ENCODE measurements around the gene POGLUT2. TPM values are rescaled to one million over a fixed set of nuclear protein-coding genes. Genes with fewer than 3 reads are reported as not detected.
"Not testable (repeated sequence)": the region's sequence is repeated elsewhere in the genome, so short reads cannot be mapped to it uniquely, and the experiment has no call there.

POGLUT2 gene
- total RNA-seq, 1 donor: 17.8 TPM

DNA sequence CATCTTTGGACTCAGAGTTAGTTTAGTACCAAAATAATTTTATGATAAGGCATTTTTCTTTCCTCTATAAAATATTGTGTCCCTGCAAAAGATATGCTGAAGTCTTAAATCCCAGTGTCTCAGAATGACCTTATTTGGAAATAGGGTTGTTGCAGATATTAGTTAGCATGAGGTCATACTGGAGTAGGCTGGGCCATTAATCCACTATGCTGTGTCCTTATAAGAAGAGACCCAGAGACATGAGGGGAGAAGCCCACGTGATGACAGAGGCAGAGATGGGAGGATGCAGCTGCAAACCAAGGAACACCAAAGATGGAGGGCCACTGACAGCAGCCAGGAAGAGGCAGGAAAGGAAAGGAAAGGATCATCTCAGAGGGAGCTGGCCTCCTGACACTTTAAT, 6.4 kb downstream of the POGLUT2 start:
- no peak for DNase-seq (ENCODE audit: low read depth)
- H3K4me3 ChIP-seq (ENCODE audit: low read depth, low read length): no peak overlapping the region
- TF ChIP-seq, protein P1, sequence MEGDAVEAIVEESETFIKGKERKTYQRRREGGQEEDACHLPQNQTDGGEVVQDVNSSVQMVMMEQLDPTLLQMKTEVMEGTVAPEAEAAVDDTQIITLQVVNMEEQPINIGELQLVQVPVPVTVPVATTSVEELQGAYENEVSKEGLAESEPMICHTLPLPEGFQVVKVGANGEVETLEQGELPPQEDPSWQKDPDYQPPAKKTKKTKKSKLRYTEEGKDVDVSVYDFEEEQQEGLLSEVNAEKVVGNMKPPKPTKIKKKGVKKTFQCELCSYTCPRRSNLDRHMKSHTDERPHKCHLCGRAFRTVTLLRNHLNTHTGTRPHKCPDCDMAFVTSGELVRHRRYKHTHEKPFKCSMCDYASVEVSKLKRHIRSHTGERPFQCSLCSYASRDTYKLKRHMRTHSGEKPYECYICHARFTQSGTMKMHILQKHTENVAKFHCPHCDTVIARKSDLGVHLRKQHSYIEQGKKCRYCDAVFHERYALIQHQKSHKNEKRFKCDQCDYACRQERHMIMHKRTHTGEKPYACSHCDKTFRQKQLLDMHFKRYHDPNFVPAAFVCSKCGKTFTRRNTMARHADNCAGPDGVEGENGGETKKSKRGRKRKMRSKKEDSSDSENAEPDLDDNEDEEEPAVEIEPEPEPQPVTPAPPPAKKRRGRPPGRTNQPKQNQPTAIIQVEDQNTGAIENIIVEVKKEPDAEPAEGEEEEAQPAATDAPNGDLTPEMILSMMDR (IDR thresholded peaks at IDR 0.05; ENCODE audit: insufficient read depth, low read length): no peak

DNA sequence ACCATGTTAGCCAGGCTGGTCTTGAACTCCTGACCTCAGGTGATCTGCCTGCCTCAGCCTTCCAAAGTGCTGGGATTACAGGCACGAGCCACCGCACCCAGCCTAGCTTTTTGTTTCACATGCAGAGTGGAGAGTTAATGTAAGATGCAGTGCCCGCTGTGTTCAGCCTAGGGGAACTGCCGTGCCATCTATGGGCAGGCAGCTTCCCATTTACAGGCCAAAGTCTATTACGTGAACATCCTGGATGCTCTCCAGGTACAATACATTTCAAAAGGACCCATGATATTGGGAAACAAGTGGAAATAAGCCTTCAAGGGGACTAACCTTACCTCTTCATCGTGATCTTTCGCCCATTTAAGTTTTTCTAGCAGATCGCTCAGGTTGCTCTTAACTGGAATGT, 10.1 kb downstream of the POGLUT2 start:
- no peak overlapping the region for H3K4me3 ChIP-seq (ENCODE audit: low read depth, low read length)
- DNase-seq (ENCODE audit: low read depth): no peak
- TF ChIP-seq, protein P1 (IDR thresholded peaks at IDR 0.05; ENCODE audit: insufficient read depth, low read length): no peak

DNA sequence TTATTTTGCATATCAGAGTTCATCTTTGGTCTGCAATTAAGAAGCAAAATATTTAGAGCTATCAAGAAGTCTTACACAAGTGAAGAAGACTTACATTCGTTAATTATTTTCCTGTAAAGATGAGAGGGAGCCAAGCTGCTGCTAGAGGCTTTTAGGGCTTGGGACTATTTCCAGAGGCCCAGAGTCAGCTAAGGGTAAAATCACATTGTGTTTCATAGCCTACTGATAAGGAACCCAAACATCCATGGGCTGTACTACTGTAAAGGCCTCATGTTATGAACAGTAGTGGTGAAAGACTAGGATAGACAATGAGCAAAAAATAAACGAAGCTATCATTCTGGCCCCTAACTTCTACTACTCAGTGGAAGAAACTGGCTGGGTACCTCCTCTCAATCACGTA, 14.3 kb downstream of the POGLUT2 start:
- no peak for DNase-seq (ENCODE audit: low read depth)
- TF ChIP-seq, protein P1 (IDR thresholded peaks at IDR 0.05; ENCODE audit: insufficient read depth, low read length): no peak
- no peak overlapping the region for H3K4me3 ChIP-seq (ENCODE audit: low read depth, low read length)

DNA sequence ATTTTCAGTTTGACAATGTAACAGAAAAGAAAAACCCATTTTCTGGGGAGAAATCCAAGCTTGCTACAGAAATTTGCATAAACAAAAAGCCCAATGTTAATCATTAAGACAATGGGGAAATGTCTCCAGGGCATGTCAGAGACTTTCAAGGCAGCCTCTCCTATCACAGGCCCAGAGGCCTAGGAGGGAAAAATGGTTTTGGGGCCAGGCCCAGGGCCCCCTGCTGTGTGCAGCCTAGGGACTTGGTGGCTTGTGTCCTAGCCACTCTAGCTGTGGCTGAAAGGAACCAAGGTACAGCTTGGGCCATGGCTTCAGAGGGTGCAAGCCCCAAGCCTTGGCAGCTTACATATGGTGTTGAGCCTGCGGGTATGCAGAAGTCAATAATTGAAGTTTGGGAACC, 17.2 kb downstream of the POGLUT2 start:
- no peak for DNase-seq (ENCODE audit: low read depth)
- H3K4me3 ChIP-seq (ENCODE audit: low read depth, low read length): no peak overlapping the region
- TF ChIP-seq, protein P1 (IDR thresholded peaks at IDR 0.05; ENCODE audit: insufficient read depth, low read length): no peak

DNA sequence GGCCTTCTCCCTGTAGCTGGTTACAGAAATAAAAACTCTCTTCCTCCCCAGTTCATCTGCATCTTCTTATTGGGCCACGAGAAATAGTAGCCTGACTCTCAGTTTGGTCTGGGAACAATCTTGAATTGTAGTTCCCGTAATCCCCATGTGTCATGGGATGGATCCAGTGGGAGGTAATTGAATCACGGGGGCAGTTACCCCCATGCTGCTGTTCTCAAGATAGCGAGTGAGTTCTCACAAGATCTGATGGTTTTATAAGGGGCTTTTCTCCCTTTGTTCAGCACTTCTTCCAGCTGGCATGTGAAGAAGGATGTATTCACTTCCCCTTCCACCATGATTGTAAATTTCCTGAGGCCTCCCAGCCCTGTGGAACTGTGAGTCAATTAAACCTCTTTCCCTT, 18.1 kb downstream of the POGLUT2 start:
- not testable (repeated sequence) for DNase-seq (ENCODE audit: low read depth); H3K4me3 ChIP-seq (ENCODE audit: low read depth, low read length)

DNA sequence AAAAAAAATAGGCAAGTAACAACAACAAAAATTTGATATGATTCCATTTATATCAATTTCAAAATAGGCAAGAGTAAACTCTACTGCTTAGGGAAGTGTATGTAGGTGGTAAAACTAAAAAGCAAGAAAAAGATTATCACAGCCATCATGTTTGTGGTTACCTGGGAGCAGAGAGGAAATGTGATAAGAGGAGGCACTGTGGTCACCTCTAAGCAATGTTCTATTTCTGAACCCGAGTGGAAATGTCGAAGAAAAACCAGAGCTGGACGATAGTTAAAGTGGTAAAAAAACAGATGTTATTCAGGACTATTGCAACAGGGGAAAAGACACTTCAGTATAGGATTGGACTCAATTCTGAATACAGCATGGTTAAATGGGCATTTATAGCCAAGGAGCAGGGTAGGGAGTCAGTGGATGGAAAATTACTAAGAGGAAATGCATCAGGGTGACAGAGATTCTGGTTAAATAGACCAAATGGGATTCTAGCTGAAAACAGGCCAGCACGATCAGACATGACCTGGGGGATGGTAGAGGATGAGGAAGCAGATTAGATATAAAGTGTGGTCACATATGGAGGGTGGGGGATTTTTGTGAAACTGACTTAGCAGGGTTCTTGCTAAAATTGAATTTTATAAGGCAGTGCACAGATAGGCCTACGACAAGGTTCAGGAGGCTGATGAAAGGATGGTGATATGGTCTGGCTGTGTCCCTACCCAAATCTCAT, 19.2 kb downstream of the POGLUT2 start:
- H3K4me3 ChIP-seq (ENCODE audit: low read depth, low read length): no peak overlapping the region
- DNase-seq (ENCODE audit: low read depth): no peak
- TF ChIP-seq, protein P1 (IDR thresholded peaks at IDR 0.05; ENCODE audit: insufficient read depth, low read length): no peak

DNA sequence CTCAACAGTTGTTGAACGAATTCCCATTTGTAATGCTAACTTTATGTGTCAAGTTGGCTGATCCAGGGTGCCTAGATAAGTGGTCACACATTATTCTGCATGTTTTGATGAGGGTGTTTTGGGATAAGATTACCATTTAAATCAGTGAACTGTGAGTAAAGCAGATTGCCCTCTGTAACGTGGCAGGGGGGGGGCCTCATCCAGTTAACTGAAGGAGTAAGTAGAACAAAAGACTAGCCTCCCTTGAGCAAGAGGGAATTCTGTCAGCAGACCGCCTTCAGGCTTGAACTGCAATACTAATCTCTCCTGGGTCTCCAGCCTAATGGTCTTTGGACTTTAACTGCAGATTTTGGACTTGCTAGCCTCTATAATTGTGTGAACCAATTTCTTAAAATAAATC, 21.0 kb downstream of the POGLUT2 start:
- TF ChIP-seq, protein P1 (IDR thresholded peaks at IDR 0.05; ENCODE audit: insufficient read depth, low read length): no peak
- DNase-seq (ENCODE audit: low read depth): no peak
- no peak overlapping the region for H3K4me3 ChIP-seq (ENCODE audit: low read depth, low read length)
